ENCODE results near the gene RCC1. TPM values are rescaled to one million over a fixed set of nuclear protein-coding genes. Genes with fewer than 3 reads are reported as not detected.
A peak's percentile ranks its signal among the peaks of the same experiment; 100 is the strongest.

Gene RCC1
- total RNA-seq (10 to 100 TPM; 13.1 to 23.2 (median 19.7) TPM), total RNA-seq (15.7 to 194 (median 29.3) reads per million in 29 experiments)
- 14.8 TPM for total RNA-seq (2013)

DNA sequence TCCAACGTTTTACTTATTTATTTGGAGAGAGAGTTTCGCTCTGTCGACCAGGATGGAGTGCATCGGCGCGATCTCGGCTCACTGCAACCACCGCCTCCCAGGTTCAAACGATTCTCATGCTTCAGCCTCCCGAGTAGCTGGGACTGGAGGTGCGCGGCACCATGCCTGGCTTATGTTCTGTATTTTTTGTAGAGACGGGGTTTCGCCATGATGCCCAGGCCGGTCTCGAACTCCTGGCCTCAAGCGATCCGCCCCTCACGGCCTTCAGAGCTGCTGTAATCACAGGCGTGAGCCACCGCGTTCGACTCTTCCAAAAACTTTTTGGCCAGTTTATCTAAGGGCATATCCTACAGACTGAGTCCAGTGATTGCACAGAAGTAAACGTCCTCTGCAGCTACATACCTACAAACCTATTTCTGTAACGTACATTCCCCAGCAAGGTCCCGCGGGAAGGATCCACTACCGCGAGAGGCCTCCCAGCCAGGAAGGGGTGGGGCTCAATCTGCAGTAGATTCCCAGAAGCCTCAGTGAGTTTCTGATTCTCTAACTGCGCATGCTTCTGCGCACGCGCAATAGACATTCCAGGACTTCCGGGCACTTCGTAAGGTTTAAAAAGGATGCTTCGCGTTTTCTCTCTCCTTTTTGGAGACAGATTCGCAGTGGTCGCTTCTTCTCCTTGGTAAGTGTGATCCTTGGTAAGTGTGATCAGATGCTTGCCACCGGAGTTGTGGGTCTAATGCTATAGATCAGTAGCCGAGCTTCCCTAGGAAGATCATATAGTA is at the start of gene RCC1:
Gene RCC1 (plus strand): TSS at position 638 of the 782 bp plus-strand sequence. CDS start 23,824 bp downstream, outside the sequence.
- ChIA-PET CTCF (interaction anchor here (0.5 to 1.1 kb wide), 8 partner anchors 11 to 780 kb away, joined by 3 to 8 read pairs (median 4); no protein-coding TSS in a partner anchor), POLR2A (interaction anchor here (0.5 to 4.3 kb wide), 11 partner anchors 9 to 673 kb away, joined by 3 to 21 read pairs (median 5); partner anchors contain the start of genes MED18 (in 1 of the 2) and TAF12 (in 1 of the 2))
- DNase-seq (peak; percentile 83 to 99 (median 95)), ATAC-seq (replicated peaks in 1 of 4) (peak; percentile 89 to 92 (median 91))
- H3K9me3 ChIP-seq, result no peaks in the 10 kb centered on the region
- Mint-ChIP-seq H3K4me3 (peak within 1 kb of the TSS; percentile 94 to 100 (median 99)), H3K27me3 (no peaks in the 10 kb centered on the region), H3K4me1 (peaks cover 36 to 53% (median 45%) of the 10 kb centered on the region in 3 donors), H3K27ac (peak within 1 kb of the TSS; percentile 96 to 99), H3K36me3 (peaks cover 31% of the 10 kb centered on the region), H3K9me3 (no peaks in the 10 kb centered on the region)
- peak within 1 kb of the TSS; percentile 77 for H3K27ac ChIP-seq (ENCODE audit: low read length)
- H3K4me3 ChIP-seq (ENCODE audit: control insufficient read depth in 1 of 2, extremely low read depth in 1 of 2, low read length in 1 of 2), result peak within 1 kb of the TSS; percentile 78 to 93
- 1% methylated on average over 28 of the region's 41 CpGs for WGBS (ENCODE audit: insufficient coverage)
- H3K4me1 ChIP-seq (ENCODE audit: control insufficient read depth in 1 of 2, extremely low read depth in 1 of 2, insufficient read depth in 2 of 2, low read length in 2 of 2), result peaks cover 29 to 47% of the 10 kb centered on the region in 2 experiments
- peaks cover 1 to 30% of the 10 kb centered on the region in 2 donors for H3K36me3 ChIP-seq (ENCODE audit: control insufficient read depth in 2 of 2, extremely low read depth in 1 of 2, insufficient read depth in 1 of 2, low read length in 1 of 2)
- H3K27me3 ChIP-seq (replicated peaks in 1 of 2; ENCODE audit: control insufficient read depth in 2 of 2, extremely low read depth in 1 of 2, insufficient read depth in 2 of 2, low read length in 1 of 2), result no peaks in the 10 kb centered on the region

DNA sequence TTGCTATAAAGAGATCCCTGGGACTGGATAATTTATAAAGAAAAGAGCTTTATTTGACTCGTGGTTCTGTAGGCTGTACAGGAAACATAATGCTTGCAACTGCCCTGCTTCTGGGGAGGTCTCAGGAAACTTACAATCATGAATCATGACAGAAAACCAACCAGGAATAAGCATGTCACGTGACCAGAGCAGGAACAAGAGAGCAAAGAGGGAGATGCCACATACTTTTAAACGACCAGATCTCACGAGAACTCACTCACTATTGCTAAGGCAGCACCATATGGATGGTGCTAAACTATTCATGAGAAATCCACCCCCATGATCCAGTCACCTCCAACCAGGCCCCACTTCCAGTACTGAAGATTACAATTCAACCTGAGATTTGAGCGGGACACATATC is 49.8 kb upstream of the RCC1 start:
- Histone ChIP-seq H3K9me3 (no peaks in the 10 kb centered on the region), H3K4me1 (ENCODE audit: control insufficient read depth in 1 of 2, extremely low read depth in 1 of 2, insufficient read depth in 2 of 2, low read length in 2 of 2) (peaks cover 0 to 2% of the 10 kb centered on the region in 2 experiments), H3K27me3 (replicated peaks in 1 of 2; ENCODE audit: control insufficient read depth in 2 of 2, extremely low read depth in 1 of 2, insufficient read depth in 2 of 2, low read length in 1 of 2) (no peaks in the 10 kb centered on the region), H3K27ac (ENCODE audit: low read length) (no peak overlapping the region), H3K4me3 (ENCODE audit: control insufficient read depth in 1 of 2, extremely low read depth in 1 of 2, low read length in 1 of 2) (no peak overlapping the region), H3K36me3 (ENCODE audit: control insufficient read depth in 2 of 2, extremely low read depth in 1 of 2, insufficient read depth in 1 of 2, low read length in 1 of 2) (peaks cover 0 to 13% of the 10 kb centered on the region in 2 donors)
- Mint-ChIP-seq H3K4me3 (no peak overlapping the region), H3K9me3 (no peaks in the 10 kb centered on the region), H3K27me3 (no peaks in the 10 kb centered on the region), H3K27ac (peak overlapping the region in 1 of 2 donors; percentile 30), H3K4me1 (peaks cover 9 to 16% (median 10%) of the 10 kb centered on the region in 3 donors), H3K36me3 (peaks cover 18% of the 10 kb centered on the region)
- ChIA-PET POLR2A (no interaction called here), CTCF (interaction anchor here in 1 of 2 donors (0.5 to 0.7 kb wide), 2 partner anchors 244 to 550 kb away, joined by 3 to 4 read pairs; no protein-coding TSS in a partner anchor)
- ATAC-seq (replicated peaks in 1 of 4) (no peak), DNase-seq (no peak)
- WGBS (ENCODE audit: insufficient coverage), result 51% methylated on average over 5 of the region's 5 CpGs

- no peak overlapping the region for H3K27ac ChIP-seq (ENCODE audit: low read length)
- H3K9me3 Mint-ChIP-seq, result no peaks in the 10 kb centered on the region
- WGBS (ENCODE audit: insufficient coverage), result no CpG with 5 or more reads among the region's 1 CpG
- ATAC-seq (replicated peaks in 1 of 4) (no peak), DNase-seq (no peak)
- H3K36me3 Mint-ChIP-seq, result peaks cover 18% of the 10 kb centered on the region
- H3K4me1 Mint-ChIP-seq, result peaks cover 8 to 16% (median 9%) of the 10 kb centered on the region in 3 donors
- peaks cover 0 to 2% of the 10 kb centered on the region in 2 experiments for H3K4me1 ChIP-seq (ENCODE audit: control insufficient read depth in 1 of 2, extremely low read depth in 1 of 2, insufficient read depth in 2 of 2, low read length in 2 of 2)
- H3K27me3 ChIP-seq (replicated peaks in 1 of 2; ENCODE audit: control insufficient read depth in 2 of 2, extremely low read depth in 1 of 2, insufficient read depth in 2 of 2, low read length in 1 of 2), result no peaks in the 10 kb centered on the region
- H3K27me3 Mint-ChIP-seq, result no peaks in the 10 kb centered on the region
- peaks cover 0 to 13% of the 10 kb centered on the region in 2 donors for H3K36me3 ChIP-seq (ENCODE audit: control insufficient read depth in 2 of 2, extremely low read depth in 1 of 2, insufficient read depth in 1 of 2, low read length in 1 of 2)
- POLR2A ChIA-PET, result interaction anchor here (0.5 to 1.1 kb wide), 2 partner anchors 10 to 467 kb away, joined by 3 to 8 read pairs; no protein-coding TSS in a partner anchor
- CTCF ChIA-PET, result interaction anchor here in 1 of 2 donors (0.6 kb wide), 1 partner anchor 16 kb away, joined by 3 read pairs; no protein-coding TSS in a partner anchor
- H3K4me3 Mint-ChIP-seq, result no peak overlapping the region
- H3K4me3 ChIP-seq (ENCODE audit: control insufficient read depth in 1 of 2, extremely low read depth in 1 of 2, low read length in 1 of 2), result no peak overlapping the region
- no peak overlapping the region for H3K27ac Mint-ChIP-seq
- no peaks in the 10 kb centered on the region for H3K9me3 ChIP-seq
Measured at GRCh38 chr1:28457678-28458077, 48.2 kb upstream of the RCC1 start.

GRCh38 chr1:28458237-28459228 is 47.3 kb upstream of the RCC1 start:
- no peaks in the 10 kb centered on the region for H3K27me3 Mint-ChIP-seq
- Histone ChIP-seq H3K36me3 (ENCODE audit: control insufficient read depth in 2 of 2, extremely low read depth in 1 of 2, insufficient read depth in 1 of 2, low read length in 1 of 2) (peaks cover 0 to 17% of the 10 kb centered on the region in 2 donors), H3K4me3 (ENCODE audit: control insufficient read depth in 1 of 2, extremely low read depth in 1 of 2, low read length in 1 of 2) (no peak overlapping the region), H3K4me1 (ENCODE audit: control insufficient read depth in 1 of 2, extremely low read depth in 1 of 2, insufficient read depth in 2 of 2, low read length in 2 of 2) (peaks cover 0 to 2% of the 10 kb centered on the region in 2 experiments), H3K27ac (ENCODE audit: low read length) (no peak overlapping the region), H3K27me3 (replicated peaks in 1 of 2; ENCODE audit: control insufficient read depth in 2 of 2, extremely low read depth in 1 of 2, insufficient read depth in 2 of 2, low read length in 1 of 2) (no peaks in the 10 kb centered on the region), H3K9me3 (no peaks in the 10 kb centered on the region)
- H3K27ac Mint-ChIP-seq, result no peak overlapping the region
- CTCF ChIA-PET, result no interaction called here
- peaks cover 8 to 11% (median 9%) of the 10 kb centered on the region in 3 donors for H3K4me1 Mint-ChIP-seq
- H3K36me3 Mint-ChIP-seq, result peaks cover 12% of the 10 kb centered on the region
- no peak for ATAC-seq (replicated peaks in 1 of 4)
- POLR2A ChIA-PET, result interaction anchor here (0.5 to 1.1 kb wide), 2 partner anchors 9 to 468 kb away, joined by 3 to 8 read pairs; no protein-coding TSS in a partner anchor
- no peak for DNase-seq
- no peaks in the 10 kb centered on the region for H3K9me3 Mint-ChIP-seq
- no CpG with 5 or more reads among the region's 7 CpGs for WGBS (ENCODE audit: insufficient coverage)
- H3K4me3 Mint-ChIP-seq, result no peak overlapping the region

GRCh38 chr1:28466226-28466778 is 39.5 kb upstream of the RCC1 start:
- Histone ChIP-seq H3K27ac (ENCODE audit: low read length) (no peak overlapping the region), H3K36me3 (ENCODE audit: control insufficient read depth in 2 of 2, extremely low read depth in 1 of 2, insufficient read depth in 1 of 2, low read length in 1 of 2) (peaks cover 0 to 29% of the 10 kb centered on the region in 2 donors), H3K9me3 (no peaks in the 10 kb centered on the region), H3K27me3 (replicated peaks in 1 of 2; ENCODE audit: control insufficient read depth in 2 of 2, extremely low read depth in 1 of 2, insufficient read depth in 2 of 2, low read length in 1 of 2) (no peaks in the 10 kb centered on the region), H3K4me1 (ENCODE audit: control insufficient read depth in 1 of 2, extremely low read depth in 1 of 2, insufficient read depth in 2 of 2, low read length in 2 of 2) (no peaks in the 10 kb centered on the region), H3K4me3 (ENCODE audit: control insufficient read depth in 1 of 2, extremely low read depth in 1 of 2, low read length in 1 of 2) (no peak overlapping the region)
- Mint-ChIP-seq H3K36me3 (peaks cover 28% of the 10 kb centered on the region), H3K4me3 (no peak overlapping the region), H3K27me3 (no peaks in the 10 kb centered on the region), H3K27ac (peak overlapping the region in 1 of 2 donors; percentile 17), H3K4me1 (no peaks in the 10 kb centered on the region), H3K9me3 (no peaks in the 10 kb centered on the region)
- ChIA-PET POLR2A (no interaction called here), CTCF (no interaction called here)
- ATAC-seq (replicated peaks in 1 of 4), result no peak
- WGBS (ENCODE audit: insufficient coverage), result 64% methylated on average over 3 of the region's 3 CpGs
- no peak for DNase-seq
